Erythroblast (primary cell): Measurements from ENCODE around the gene ZMPSTE24.
"Not testable (repeated sequence)": the region's sequence is repeated elsewhere in the genome, so short reads cannot be mapped to it uniquely, and the experiment has no call there.

ENCODE experiments used
- DNase-seq, 2 experiments: peaks; one replicate each; lab custom pipeline; 2025; lab: John Stamatoyannopoulos, UW
- GATA1 ChIP-seq: IDR thresholded peaks from 2 replicates; pipeline ENCODE4 v1.6.1; 2011; ENCODE audit warnings: low read depth, mild to moderate bottlenecking, control low read depth, low read length, moderate library complexity
- POLR2A ChIP-seq: IDR thresholded peaks from 2 replicates; pipeline ENCODE4 v1.6.1; 2011; ENCODE audit warnings: mild to moderate bottlenecking, low read length

ZMPSTE24 gene

DNA sequence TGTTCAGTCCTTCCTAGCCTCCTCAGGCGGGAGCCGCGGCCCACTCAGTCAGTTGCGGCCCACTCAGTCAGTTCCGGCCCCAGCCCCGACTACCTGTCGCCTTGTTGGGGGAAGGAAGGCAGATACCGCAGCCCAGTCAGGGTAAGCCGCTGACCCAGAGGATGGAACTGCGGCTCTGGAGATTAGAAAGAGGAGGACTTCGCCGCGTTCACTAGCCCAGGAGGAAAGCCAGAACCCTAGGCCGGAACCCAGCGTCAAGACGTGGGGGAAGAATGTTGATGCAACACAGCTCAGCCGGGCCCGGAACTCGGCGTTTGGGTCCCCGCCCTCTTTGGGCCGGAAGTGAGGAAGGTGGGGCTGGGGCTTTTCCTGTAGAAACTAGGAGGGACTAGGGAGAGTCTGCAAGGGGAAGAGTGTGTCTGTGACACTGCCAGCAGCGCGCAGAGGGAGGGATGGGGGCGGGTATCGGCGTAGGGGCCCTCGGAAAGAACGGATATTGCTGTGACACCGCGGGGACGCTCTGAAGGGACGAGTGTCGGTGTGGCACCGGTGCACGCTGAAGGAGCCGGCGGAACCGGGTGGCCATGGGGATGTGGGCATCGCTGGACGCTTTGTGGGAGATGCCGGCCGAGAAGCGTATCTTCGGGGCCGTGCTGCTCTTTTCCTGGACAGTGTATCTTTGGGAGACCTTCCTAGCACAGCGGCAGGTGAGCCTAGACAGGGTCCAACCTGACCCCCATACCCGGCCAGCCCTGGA is at the start of gene ZMPSTE24:
TSS of gene ZMPSTE24 (plus strand) at position 549 of the 757 bp plus-strand sequence. CDS start at position 585, 36 bp downstream.
- no peak for TF ChIP-seq GATA1
- peak; percentile 93 for TF ChIP-seq POLR2A
- DNase-seq = peak; percentile 99

- no peak for DNase-seq
- TF ChIP-seq GATA1 (no peak), POLR2A (no peak)
These were observed 47.4 kb upstream of the ZMPSTE24 start for GRCh38 chr1:40210511-40211204.

DNA sequence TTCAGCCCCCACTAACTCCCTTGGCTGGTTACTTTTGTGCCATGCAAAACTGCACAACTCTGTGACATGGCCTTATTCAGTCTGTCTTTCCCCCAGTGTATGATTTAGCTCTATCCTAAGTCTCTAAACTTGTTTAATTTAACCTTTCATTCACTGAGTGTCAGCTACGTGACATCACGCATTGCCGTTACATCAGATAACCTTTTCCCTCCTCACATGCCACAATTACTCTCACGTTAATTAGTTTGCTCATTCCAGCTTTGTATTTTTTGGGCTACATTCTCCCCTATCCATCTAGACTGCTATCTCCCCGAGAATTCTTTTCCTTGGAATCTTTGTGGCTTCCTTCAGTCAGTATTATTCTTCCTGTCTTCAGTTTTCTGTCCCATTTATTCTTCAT is 39.7 kb upstream of the ZMPSTE24 start:
- no peak for TF ChIP-seq GATA1
- no peak for TF ChIP-seq POLR2A
- peak; percentile 13 to 36 for DNase-seq

DNA sequence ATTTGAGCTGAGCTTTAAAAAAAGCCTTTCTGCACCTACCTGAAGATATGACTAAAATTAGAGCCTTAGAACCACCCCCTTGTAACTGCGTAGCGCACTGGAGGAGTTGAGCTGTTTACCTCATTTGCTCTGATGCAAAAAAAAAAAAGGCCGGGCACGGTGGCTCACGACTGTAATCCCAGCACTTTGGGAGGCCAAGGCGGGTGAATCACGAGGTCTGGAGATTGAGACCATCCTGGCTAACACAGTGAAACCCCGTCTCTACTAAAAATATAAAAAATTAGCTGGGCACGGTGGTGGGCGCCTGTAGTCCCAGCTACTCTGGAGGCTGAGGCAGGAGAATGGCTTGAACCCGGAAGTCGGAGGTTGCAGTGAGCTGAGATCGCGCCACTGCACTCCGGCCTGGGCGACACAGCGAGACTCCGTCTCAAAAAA is 36.5 kb upstream of the ZMPSTE24 start:
- not testable (repeated sequence) for DNase-seq

DNA sequence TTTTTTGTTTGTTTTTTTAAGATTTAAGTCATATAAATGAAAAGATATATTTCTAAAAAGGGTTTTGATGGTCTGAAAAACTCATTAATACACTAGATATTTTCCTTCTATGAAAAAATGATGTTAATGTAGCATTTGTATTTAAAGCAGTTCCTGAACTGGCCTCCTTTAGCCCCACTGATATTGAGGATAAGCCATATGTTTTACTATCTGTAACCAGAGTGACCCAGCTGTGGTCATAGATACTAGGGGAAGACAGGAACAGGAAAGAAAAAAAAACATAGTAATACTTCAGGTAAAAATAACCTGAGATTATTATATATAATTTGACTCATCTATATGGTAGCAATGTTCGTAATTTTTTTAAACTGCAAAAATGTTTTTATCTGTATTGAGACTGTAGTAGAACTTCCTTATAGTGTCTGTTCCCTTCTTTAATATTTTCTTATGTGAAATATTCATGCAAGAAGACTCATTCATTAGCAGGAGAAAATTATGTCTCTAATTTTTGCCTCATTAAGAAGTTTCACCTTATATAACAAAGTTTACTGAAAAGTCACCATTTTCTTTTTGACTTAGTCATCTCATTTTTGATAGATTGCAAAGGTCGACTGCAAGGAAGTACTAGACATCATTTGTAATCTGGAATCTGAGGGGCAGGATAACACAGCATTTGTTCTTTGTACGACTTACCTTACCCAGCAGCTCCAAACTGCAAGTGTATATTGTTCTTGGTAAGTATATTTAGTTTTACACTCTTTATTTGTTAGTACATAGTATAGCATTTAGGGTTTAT is 35.9 kb upstream of the ZMPSTE24 start:
- peak; percentile 76 to 87 for DNase-seq
- TF ChIP-seq GATA1 (peak; percentile 41), POLR2A (no peak)

DNA sequence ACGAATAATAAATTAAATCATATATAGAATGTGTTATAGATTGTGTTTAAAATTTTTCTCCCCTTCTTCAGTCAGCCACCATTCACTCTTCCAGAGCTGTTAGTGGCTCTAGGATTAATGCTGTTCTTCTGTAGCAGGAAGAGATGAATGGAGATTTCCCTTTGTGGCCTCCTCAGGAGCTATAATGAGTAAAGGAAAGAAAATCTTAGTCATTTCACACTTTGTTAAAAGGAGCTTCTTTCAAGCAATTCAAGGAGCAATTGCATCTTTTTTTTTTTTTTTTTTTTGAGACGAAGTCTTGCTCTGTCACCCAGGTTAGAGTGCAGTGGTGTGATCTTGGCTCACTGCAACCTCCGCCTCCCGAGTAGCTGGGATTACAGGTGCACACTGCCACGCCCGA is 34.0 kb upstream of the ZMPSTE24 start:
- no peak for TF ChIP-seq GATA1
- no peak for DNase-seq

- TF ChIP-seq GATA1 = no peak
- TF ChIP-seq POLR2A = no peak
- DNase-seq = no peak
These were observed 31.8 kb upstream of the ZMPSTE24 start for GRCh38 chr1:40226192-40226591.

- TF ChIP-seq GATA1 = no peak
- TF ChIP-seq POLR2A = no peak
- no peak for DNase-seq
These were observed 25.6 kb upstream of the ZMPSTE24 start for GRCh38 chr1:40232444-40232843.

DNA sequence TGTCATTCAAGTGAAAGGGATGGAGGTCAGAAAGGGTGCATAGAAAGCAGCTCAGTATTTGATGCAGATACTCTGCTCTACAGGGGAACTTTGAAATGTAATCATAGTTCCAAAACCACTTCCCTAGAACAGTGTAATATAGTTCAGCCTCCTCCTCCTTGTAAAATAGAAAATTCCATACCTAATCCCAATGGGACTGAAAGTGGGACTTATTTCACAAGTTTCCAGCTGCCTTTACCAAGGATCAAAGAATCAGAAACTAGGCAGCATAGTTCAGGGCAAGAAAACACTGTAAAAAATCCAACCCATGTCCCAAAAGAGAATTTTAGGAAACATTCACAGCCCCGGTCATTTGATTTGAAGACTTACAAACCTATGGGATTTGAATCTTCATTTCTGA is 18.4 kb upstream of the ZMPSTE24 start:
- TF ChIP-seq POLR2A (no peak), GATA1 (no peak)
- DNase-seq = no peak

DNA sequence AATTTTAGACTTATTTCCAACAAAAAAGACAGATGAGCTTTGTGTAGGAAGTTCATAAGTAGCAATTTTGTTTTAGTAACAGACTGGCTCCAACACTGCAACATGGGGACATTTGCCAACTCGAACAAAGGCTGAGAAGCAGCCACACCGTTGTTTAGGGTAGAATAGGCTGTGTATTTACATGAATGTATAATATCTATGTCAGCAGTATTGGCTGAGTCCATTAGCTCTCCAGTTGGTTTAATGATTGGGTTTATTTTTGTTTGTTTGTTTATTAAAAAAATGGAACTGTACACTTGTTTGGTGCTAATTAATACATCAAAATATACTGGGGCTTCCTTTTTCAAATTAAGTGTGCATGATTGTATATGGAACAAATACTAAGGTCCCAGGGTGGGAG is 17.6 kb upstream of the ZMPSTE24 start:
- no peak for DNase-seq
- TF ChIP-seq POLR2A = no peak
- TF ChIP-seq GATA1 = no peak

- TF ChIP-seq POLR2A (no peak), GATA1 (no peak)
- no peak for DNase-seq
These were observed 16.7 kb upstream of the ZMPSTE24 start for GRCh38 chr1:40241362-40241761.

GRCh38 chr1:40243351-40243750 is 14.7 kb upstream of the ZMPSTE24 start:
- TF ChIP-seq GATA1 (no peak), POLR2A (no peak)

GRCh38 chr1:40244138-40244744 is 13.8 kb upstream of the ZMPSTE24 start:
- no peak for DNase-seq
- no peak for TF ChIP-seq POLR2A
- no peak for TF ChIP-seq GATA1

More at GRCh38 chr1:40243351-40243750, 14.7 kb upstream of the ZMPSTE24 start:
- DNase-seq = no peak

DNA sequence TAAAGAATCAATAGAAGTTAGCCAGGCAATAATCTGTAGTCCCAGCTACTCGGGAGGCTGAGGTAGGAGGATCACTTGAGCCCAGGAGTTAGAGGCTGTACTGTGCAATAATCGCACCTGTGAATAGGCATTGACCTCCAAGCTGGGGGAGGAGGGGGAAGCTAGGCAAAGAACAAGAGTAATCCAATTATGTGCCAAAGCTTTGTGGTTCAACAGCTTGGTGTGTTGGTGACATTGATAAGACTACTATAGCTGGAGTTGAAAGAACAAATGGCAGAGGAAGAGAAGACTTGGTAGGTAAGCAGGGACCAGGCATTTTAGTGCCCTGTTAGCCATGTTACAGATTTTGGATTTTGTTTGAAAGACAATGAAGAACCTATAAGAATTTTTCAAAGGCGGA is 12.3 kb upstream of the ZMPSTE24 start:
- TF ChIP-seq POLR2A (no peak), GATA1 (no peak)
- peak in 1 of 2 experiments; percentile 22 for DNase-seq
